Activated naive CD8-positive, alpha-beta T cell treated with anti-CD3 and anti-CD28 coated beads, Interleukin-2, amount 50 U/mL, for 24 hours (primary cell): ENCODE data around the gene ALG11.
"Not testable (repeated sequence)": the region's sequence is repeated elsewhere in the genome, so short reads cannot be mapped to it uniquely, and the experiment has no call there.

ENCODE experiments used
- ATAC-seq: fragments of 150-1000 bp; cut with Tn5 transposase; one replicate; pipeline ENCODE4 v1.10.0; 2021
- DNase-seq: peaks from one replicate; pipeline ENCODE4 v3.0.0; 2021
- H3K27ac Mint-ChIP-seq: one replicate; pipeline ENCODE4 v1.8.0; 2021; ENCODE audit warnings: mild to moderate bottlenecking, mixed read lengths
- H3K27me3 Mint-ChIP-seq: one replicate; pipeline ENCODE4 v1.8.0; 2021; ENCODE audit warnings: mixed read lengths
- H3K36me3 Mint-ChIP-seq: one replicate; pipeline ENCODE4 v1.8.0; 2021; ENCODE audit warnings: low read depth, mixed read lengths
- H3K4me1 Mint-ChIP-seq: one replicate; pipeline ENCODE4 v1.8.0; 2021; ENCODE audit warnings: mixed read lengths
- H3K4me3 Mint-ChIP-seq: one replicate; pipeline ENCODE4 v1.8.0; 2021; ENCODE audit warnings: mild to moderate bottlenecking, moderate library complexity, mixed read lengths
- H3K9me3 Mint-ChIP-seq: one replicate; pipeline ENCODE4 v1.8.0; 2021; ENCODE audit warnings: mixed read lengths

Gene ALG11

DNA sequence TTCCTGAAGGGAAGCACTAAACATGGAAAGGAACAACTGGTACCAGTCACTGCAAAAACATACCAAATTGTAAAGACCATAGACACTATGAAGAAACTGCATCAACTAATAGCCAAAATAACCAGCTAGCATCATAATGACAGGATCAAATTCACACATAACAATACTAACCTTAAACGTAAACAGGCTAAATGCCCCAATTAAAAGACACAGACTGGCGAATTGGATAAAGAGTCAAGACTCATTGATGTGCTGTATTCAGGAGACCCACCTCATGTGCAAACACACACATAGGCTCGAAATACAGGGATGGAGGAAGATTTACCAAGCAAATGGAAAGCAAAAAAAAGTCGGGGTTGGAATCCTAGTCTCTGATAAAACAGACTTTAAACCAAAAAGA, 27.3 kb upstream of the ALG11 start:
- H3K27ac Mint-ChIP-seq, DNase-seq, H3K9me3 Mint-ChIP-seq, ATAC-seq, H3K36me3 Mint-ChIP-seq, H3K4me3 Mint-ChIP-seq, H3K27me3 Mint-ChIP-seq, H3K4me1 Mint-ChIP-seq: not testable (repeated sequence)

DNA sequence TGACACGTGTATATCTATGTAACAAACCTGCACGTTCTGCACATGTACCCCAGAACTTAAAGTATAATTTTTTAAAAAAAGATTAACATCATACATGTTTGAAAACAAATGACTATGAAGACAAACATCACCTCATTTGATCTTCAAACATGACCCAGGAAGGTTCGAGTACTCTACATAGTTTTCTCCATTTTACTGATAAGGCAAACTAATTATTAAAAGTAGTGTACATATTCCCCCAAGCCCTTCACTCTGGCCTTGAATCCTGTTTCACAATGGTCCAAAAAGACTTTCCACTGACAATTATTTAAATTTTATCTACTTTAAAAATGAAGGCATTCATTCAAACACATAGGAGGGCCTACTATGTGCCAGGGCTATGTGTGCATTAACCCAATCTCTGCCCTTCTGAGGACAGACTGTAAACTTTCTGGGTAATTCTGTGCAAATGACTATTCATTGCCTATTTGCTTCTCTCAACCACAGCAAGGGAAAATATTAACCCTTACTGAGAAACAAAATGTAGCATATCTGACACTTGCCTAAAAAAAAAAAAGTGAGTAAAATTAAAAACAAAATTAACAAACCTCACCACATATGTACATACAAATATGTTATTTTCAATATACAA, 23.1 kb upstream of the ALG11 start:
- no peak for DNase-seq
- no peak overlapping the region for H3K27ac Mint-ChIP-seq
- no peak overlapping the region for H3K4me3 Mint-ChIP-seq
- peaks cover 3% of the 10 kb centered on the region for H3K9me3 Mint-ChIP-seq
- H3K4me1 Mint-ChIP-seq = no peaks in the 10 kb centered on the region
- H3K27me3 Mint-ChIP-seq = peaks cover 2% of the 10 kb centered on the region
- no peaks in the 10 kb centered on the region for H3K36me3 Mint-ChIP-seq
- no peak for ATAC-seq

DNA sequence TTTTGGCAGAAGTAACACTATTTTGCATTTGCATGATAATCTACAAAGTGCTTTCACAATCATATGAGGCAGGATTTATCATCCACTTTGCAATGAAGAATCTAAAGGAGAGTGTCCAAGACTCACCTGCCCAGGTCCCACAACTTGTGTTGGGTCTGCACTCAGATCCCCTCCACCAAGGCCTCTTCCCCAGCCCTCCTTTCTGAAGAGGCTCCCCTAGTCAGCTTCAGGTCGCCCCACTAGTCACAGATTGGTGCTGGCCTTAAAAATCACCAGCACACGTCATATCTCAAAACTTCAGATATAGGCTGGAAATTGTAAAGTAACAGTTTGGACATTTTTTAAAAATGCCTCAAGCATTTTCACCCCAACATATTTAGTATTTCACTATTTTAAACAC, 18.5 kb upstream of the ALG11 start:
- no peaks in the 10 kb centered on the region for H3K4me1 Mint-ChIP-seq
- H3K9me3 Mint-ChIP-seq = no peaks in the 10 kb centered on the region
- no peak overlapping the region for H3K27ac Mint-ChIP-seq
- no peaks in the 10 kb centered on the region for H3K36me3 Mint-ChIP-seq
- ATAC-seq (no peak), DNase-seq (no peak)
- peaks cover 2% of the 10 kb centered on the region for H3K27me3 Mint-ChIP-seq
- H3K4me3 Mint-ChIP-seq = no peak overlapping the region

DNA sequence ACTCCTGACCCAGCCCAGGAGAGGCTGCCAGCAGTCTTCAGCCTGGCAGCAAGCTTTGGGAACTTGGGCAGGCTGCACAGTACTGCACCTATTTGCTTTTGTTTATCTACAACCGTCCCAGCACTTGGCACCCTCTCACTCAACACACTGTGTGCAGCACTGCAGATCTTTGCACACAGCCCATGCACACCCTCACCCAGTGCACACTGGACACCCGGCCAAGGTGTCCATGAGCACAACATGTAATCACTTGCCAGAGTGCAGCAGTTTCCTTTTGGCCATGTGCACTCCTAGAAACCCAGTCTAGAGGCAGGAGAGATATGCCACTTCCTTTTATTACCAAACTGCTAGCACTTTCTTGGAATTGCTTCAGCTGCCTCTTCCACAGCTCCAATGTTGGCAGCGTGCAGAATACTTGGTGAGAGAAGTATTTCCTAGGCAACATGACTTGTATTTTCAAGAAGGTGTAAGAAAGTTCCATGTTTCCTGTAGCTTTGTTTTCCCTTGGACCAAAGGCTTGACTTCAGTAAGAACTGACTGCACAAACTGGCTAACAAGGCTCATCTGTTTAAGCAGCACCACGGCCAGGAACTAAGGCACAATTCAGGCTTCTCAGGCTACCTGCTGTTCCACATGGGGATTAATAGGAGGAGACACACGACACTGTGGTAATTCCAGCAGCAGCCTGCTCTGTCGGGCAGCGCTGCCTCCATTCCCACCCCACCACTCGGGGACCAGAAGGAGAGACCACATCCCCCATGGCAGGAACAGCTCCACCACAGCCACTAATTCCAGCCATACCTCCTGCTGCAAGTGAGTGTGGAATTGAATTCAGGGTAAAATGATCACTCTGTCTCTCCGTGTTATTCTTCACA, 16.3 kb upstream of the ALG11 start:
- Mint-ChIP-seq H3K27me3 (peaks cover 12% of the 10 kb centered on the region), H3K4me3 (no peak overlapping the region), H3K27ac (no peak overlapping the region), H3K36me3 (no peaks in the 10 kb centered on the region), H3K9me3 (no peaks in the 10 kb centered on the region), H3K4me1 (no peaks in the 10 kb centered on the region)
- ATAC-seq (no peak), DNase-seq (no peak)

DNA sequence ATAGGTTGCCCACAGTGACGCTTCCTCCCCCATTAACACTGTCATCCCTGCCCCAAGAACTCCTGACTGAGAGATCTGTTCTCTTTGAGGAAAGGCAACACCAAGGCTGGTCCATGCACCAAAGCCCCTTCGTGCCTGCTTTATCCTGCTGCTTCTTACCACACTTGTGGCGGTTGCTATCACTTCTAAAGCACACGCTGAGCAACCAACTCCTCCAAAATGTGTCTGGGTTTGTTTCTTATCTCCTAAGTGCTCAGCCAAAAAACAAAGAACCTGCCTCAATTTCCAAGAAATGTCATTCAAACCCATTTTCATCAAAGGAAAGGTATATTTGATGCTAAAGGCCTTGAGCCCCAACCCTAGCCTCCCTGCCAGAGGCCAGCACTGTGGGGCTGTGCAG, 15.6 kb upstream of the ALG11 start:
- Mint-ChIP-seq H3K36me3 (no peaks in the 10 kb centered on the region), H3K4me1 (no peaks in the 10 kb centered on the region), H3K27ac (no peak overlapping the region), H3K4me3 (no peak overlapping the region), H3K9me3 (no peaks in the 10 kb centered on the region), H3K27me3 (peaks cover 12% of the 10 kb centered on the region)
- ATAC-seq = no peak
- no peak for DNase-seq

DNA sequence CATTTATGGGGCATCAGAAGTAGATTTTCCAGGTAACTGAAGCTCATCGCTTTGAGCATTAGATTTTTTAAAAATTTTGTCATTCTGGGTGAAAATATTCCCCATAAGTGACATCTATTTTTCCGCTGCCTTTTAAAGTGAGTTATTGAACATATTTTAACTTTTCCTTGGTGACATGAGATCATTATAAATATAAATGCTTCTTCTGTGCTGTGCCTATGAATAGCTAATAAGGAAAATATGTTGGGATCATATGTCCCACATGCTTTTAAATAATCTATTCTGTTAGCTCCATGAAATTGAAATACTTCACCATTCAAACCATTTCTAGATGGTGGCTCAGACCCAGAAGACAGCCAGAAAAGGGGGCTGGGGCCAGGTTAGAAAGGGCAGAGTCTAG, 15.0 kb upstream of the ALG11 start:
- H3K4me3 Mint-ChIP-seq = no peak overlapping the region
- DNase-seq (no peak), ATAC-seq (no peak)
- no peaks in the 10 kb centered on the region for H3K4me1 Mint-ChIP-seq
- no peaks in the 10 kb centered on the region for H3K36me3 Mint-ChIP-seq
- H3K27me3 Mint-ChIP-seq = peaks cover 12% of the 10 kb centered on the region
- H3K27ac Mint-ChIP-seq = no peak overlapping the region
- no peaks in the 10 kb centered on the region for H3K9me3 Mint-ChIP-seq

DNA sequence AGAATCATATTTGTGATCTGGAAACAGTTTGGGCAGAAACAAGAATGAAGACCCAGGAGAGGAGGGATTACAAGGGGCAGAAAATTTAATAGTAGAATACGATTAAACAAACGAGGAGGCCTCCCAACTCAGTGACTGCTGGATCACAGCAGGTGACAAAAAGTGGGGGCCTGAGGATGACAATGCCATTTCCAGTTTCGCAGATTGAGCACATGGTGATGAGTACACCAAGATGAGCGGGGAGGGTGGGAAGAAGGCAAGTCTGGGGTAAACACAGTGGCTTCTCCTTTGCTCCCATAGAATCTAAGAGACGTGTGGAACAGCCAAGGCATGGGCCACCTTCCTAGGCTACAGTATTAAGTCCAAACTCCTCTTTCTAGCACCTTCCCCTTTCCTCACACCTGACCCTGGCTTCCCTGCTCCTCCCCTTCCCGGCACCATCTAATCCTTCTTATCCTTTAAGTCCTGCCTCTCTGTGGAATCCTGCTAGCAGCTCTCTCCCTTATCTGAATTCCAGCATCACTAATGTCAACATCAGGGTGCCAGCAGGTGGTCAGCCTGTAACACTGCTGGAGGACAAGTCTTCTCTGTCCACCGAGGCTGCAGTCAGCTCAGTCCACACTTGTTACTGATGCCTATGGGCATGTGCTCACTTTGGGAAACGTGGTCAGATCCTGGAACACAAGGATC, 14.4 kb upstream of the ALG11 start:
- H3K27ac Mint-ChIP-seq = no peak overlapping the region
- no peaks in the 10 kb centered on the region for H3K9me3 Mint-ChIP-seq
- peaks cover 12% of the 10 kb centered on the region for H3K27me3 Mint-ChIP-seq
- ATAC-seq (no peak), DNase-seq (no peak)
- no peaks in the 10 kb centered on the region for H3K4me1 Mint-ChIP-seq
- H3K4me3 Mint-ChIP-seq = no peak overlapping the region
- H3K36me3 Mint-ChIP-seq = no peaks in the 10 kb centered on the region

DNA sequence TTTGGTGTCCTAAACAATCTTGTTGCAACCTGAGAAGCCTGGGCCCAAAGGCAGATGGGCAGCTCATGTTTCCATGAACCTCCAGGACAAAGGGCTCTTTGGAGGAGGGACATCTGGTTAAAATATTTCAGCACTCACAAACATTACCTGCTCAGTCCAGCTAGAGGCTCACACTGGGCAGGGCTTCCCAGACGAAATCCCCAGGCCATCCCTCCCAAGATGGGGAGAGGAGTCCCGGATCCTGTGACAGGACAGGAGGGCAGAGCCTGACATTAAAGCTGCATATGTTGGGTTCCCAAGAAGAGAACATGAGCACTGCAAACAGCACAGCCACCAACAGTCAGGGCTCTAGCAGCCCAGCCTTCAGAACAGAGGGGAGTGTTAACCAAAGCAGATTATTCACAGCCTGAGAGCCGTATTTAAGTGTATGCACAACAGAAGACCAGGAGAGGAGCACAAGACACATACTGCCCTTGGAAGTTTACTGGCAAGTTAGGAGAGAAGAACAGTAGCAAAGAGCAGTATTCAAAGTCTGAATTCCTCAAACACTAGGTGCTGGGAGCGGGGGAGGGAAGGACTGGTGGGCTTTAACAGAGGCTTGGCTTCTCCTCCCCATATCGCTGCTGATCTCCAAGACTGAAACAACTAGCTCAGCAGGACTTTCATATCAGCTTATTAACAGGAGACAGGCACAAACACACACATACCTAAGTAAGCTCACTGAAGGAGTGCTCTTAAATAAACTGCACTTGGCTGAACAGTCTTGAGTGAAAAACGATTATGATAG, 13.3 kb upstream of the ALG11 start:
- Mint-ChIP-seq H3K27me3 (peaks cover 12% of the 10 kb centered on the region), H3K27ac (no peak overlapping the region)
- no peak for DNase-seq

DNA sequence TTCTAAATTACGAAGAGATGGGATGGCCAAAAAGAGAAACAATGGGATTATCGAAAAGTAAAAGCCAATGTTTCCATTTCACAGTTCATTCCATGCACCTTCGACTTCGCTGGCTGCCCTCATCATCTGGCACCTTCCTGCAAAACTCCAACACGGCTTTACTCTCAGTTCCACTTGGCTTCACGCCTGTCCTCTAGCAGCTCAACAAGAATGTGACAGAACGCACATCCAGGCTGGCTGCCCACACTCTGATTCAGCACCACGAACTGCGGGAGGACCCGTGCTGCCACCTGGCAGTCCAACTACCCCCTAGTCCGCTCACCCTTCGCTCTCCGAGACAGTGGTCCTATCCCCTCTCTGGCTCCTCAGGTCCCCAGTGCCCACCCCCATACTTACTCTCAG, 12.7 kb upstream of the ALG11 start:
- Mint-ChIP-seq H3K9me3 (no peaks in the 10 kb centered on the region), H3K27ac (no peak overlapping the region), H3K36me3 (no peaks in the 10 kb centered on the region), H3K4me3 (no peak overlapping the region), H3K4me1 (no peaks in the 10 kb centered on the region), H3K27me3 (peaks cover 12% of the 10 kb centered on the region)
- no peak for ATAC-seq
- no peak for DNase-seq

More for the DNA sequence above, 13.3 kb upstream of the ALG11 start:
- ATAC-seq = no peak
- Mint-ChIP-seq H3K4me3 (no peak overlapping the region), H3K36me3 (no peaks in the 10 kb centered on the region), H3K9me3 (no peaks in the 10 kb centered on the region), H3K4me1 (no peaks in the 10 kb centered on the region)

DNA sequence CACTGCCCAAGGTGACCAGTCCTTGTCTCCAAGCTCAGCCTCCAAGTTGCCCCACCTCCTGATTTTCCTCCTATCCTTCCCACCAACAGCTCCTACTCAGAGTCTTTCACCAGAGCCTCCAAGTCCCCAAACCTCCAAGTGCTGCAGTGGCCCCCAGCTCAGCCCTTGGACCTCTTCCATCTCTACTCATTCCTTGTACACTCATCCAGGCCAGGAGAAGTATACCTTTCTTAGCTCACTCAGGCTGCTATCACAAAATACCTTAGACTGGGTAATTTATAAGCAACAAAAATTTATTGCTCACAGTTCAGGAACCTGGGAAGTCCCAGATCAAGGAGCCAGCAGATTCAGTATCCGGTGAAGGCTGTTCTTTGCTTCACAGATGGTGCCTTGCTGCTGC, 12.3 kb upstream of the ALG11 start:
- H3K27me3 Mint-ChIP-seq = peaks cover 12% of the 10 kb centered on the region
- no peaks in the 10 kb centered on the region for H3K36me3 Mint-ChIP-seq

DNA sequence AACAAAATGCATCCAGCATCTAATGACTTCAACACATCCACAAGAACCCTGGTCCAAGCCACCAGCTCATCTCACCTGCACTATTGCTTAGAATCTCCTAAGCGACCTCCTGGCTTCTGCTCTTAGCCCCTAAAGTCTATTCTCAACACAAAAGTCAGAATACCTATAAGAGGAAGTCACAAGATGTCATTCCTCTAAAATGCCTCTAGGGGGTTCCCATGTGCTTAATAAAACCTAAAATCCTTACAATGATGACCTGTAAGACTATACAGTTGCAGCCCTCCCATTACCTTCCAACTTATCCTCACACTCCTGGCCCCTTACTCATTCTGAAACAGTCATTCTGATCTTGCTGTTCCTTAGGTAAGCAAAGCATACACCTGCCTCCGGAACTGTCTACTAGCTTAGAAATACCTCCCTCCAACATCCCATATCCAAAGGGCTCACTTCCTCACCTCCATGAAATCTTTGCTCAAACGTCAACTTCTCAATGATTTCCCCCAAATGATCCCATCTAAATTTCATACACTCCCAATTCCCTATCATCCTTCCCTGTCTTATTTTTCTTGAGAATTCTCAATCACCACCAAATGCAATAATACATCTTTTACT, 11.0 kb upstream of the ALG11 start:
- H3K9me3 Mint-ChIP-seq = no peaks in the 10 kb centered on the region
- DNase-seq (no peak), ATAC-seq (peak; percentile 55)
- H3K36me3 Mint-ChIP-seq = no peaks in the 10 kb centered on the region
- peaks cover 12% of the 10 kb centered on the region for H3K27me3 Mint-ChIP-seq
- no peak overlapping the region for H3K27ac Mint-ChIP-seq
- no peak overlapping the region for H3K4me3 Mint-ChIP-seq
- no peaks in the 10 kb centered on the region for H3K4me1 Mint-ChIP-seq

More for the DNA sequence above, 12.3 kb upstream of the ALG11 start:
- DNase-seq = no peak
- no peaks in the 10 kb centered on the region for H3K9me3 Mint-ChIP-seq
- no peak overlapping the region for H3K27ac Mint-ChIP-seq
- no peak for ATAC-seq
- H3K4me3 Mint-ChIP-seq = no peak overlapping the region
- no peaks in the 10 kb centered on the region for H3K4me1 Mint-ChIP-seq

DNA sequence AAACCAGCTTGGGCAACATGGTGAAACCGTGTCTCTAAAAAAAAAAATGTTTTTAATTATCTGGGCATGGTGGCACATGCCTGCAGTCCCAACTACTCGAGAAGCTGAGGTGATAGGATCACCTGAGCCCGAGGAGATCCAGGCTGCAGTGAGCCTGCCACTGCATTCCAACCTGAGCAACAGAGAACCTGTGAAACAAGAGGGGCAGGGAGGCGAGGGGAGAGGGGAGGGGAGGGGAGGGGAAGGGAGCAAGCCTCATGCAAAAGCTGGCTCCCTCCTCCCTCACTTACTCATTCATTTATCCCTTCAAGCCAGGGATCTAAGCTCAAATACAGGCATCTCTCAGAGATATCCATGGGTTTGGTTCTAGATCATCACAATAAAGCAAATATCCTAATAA, 9.8 kb upstream of the ALG11 start:
- H3K27ac Mint-ChIP-seq = no peak overlapping the region
- H3K27me3 Mint-ChIP-seq = peaks cover 10% of the 10 kb centered on the region
- no peaks in the 10 kb centered on the region for H3K4me1 Mint-ChIP-seq
- no peaks in the 10 kb centered on the region for H3K9me3 Mint-ChIP-seq
- ATAC-seq (no peak), DNase-seq (no peak)
- H3K36me3 Mint-ChIP-seq = no peaks in the 10 kb centered on the region
- H3K4me3 Mint-ChIP-seq = no peak overlapping the region

DNA sequence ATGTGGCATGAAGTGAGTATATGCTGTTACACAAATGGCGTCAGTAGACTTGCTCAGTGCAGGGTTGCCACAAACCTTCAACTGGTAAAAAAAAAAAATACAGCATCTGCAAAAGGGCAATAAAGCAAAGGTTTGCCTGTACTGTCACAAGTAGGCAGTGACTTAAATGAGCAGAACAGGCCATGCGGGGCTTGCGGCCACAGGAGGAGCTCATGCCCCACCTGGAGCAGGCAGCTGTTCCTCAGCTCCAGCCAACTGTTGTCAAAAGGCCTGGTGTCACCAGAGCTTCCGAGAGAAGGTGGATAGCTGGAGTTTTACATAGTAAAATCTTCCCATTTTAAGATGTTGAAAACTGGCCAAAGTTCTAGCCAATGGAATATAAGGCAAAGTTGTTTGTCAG, 8.7 kb upstream of the ALG11 start:
- H3K4me3 Mint-ChIP-seq = no peak overlapping the region
- no peaks in the 10 kb centered on the region for H3K36me3 Mint-ChIP-seq
- no peak overlapping the region for H3K27ac Mint-ChIP-seq
- H3K9me3 Mint-ChIP-seq = no peaks in the 10 kb centered on the region
- peaks cover 12% of the 10 kb centered on the region for H3K27me3 Mint-ChIP-seq
- no peaks in the 10 kb centered on the region for H3K4me1 Mint-ChIP-seq
- ATAC-seq (no peak), DNase-seq (no peak)

DNA sequence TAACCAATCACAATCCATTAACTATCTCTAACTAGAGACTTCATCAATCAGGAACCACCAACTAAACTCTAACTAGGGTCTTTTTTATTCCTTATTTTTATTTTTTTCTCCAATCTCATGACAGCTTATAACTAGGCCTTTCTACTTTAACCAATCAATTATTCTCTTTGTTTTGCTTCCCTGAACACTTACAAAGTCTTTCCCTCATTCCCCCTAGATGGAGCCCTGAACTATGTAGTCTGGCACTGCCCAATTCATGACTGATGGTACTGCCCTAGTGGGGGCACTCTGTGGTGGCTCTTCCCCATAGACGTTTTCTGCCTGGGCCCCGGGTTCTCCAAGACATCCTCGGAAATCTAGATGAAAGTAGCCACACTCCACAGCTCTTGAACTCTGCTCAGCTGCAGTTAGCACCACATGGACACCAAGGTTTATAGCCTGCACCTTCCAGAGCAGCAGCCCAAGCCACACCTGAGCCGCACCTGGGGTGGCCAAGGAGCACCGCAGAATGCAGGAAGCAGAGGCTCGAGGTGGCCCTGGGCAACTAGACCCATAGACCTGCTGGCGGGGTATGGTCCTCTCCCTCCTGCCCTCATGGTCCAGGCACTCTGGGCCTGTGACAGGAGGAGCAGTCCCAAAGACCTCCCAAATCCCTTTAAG, 7.6 kb upstream of the ALG11 start:
- Mint-ChIP-seq H3K4me3 (no peak overlapping the region), H3K36me3 (no peaks in the 10 kb centered on the region), H3K9me3 (no peaks in the 10 kb centered on the region), H3K4me1 (no peaks in the 10 kb centered on the region), H3K27me3 (peaks cover 15% of the 10 kb centered on the region), H3K27ac (no peak overlapping the region)
- DNase-seq (no peak), ATAC-seq (peak; percentile 23)
